ENCODE measurements around the gene OXA1L. TPM values are rescaled to one million over a fixed set of nuclear protein-coding genes. Genes with fewer than 3 reads are reported as not detected.

The OXA1L gene
- total and polyA plus RNA-seq, 2 of the 13 experiments (the other 11 are each of a cell fraction or from before 2014, with no cell fraction given): 230 to 589 TPM

- TF ChIP-seq AHDC1 (CRISPR knock-in tag; IDR thresholded peaks at IDR 0.05; ENCODE audit: borderline replicate concordance) (no peak), JUNB (CRISPR knock-in tag; IDR thresholded peaks at IDR 0.05; ENCODE audit: borderline replicate concordance) (0 out of 2 replicates have a peak, but pooled peaks have one; percentile 29), ZNF558 (CRISPR knock-in tag; IDR thresholded peaks at IDR 0.05; ENCODE audit: borderline replicate concordance) (0 out of 2 replicates have a peak, but pooled peaks have one; percentile 54), BRF2 (CRISPR knock-in tag; IDR thresholded peaks at IDR 0.05) (no peak), ZNF512B (CRISPR knock-in tag; IDR thresholded peaks at IDR 0.05; ENCODE audit: borderline replicate concordance) (0 out of 2 replicates have a peak, but pooled peaks have one; percentile 34), SMAD3 (CRISPR knock-in tag; IDR thresholded peaks at IDR 0.05) (0 out of 2 replicates have a peak, but pooled peaks have one; percentile 27), EP300 (IDR thresholded peaks at IDR 0.05; ENCODE audit: low read depth in 2 of 2, low read length in 2 of 2) (no peak), EP300 (CRISPR knock-in tag; IDR thresholded peaks at IDR 0.05; ENCODE audit: borderline replicate concordance) (0 out of 2 replicates have a peak, but pooled peaks have one; percentile 10), TFAP4 (IDR thresholded peaks at IDR 0.05; ENCODE audit: borderline replicate concordance, low read depth) (no peak), MAFG (CRISPR knock-in tag; IDR thresholded peaks at IDR 0.05) (0 out of 2 replicates have a peak, but pooled peaks have one; percentile 44), ZNF674 (CRISPR knock-in tag; IDR thresholded peaks at IDR 0.05; ENCODE audit: low read depth) (no peak), ZNF776 (CRISPR knock-in tag; IDR thresholded peaks at IDR 0.05) (0 out of 2 replicates have a peak, but pooled peaks have one; percentile 43), ZKSCAN5 (CRISPR knock-in tag; IDR thresholded peaks at IDR 0.05) (peak; percentile 79; the same call in 1 of the 2 replicates), GATAD2A (CRISPR knock-in tag; IDR thresholded peaks at IDR 0.05) (peak; percentile 49; the same call in 1 of the 2 replicates), PBX2 (CRISPR knock-in tag; IDR thresholded peaks at IDR 0.05) (no peak), RAD21 (CRISPR knock-in tag; IDR thresholded peaks at IDR 0.05) (no peak)
Measured at GRCh38 chr14:22814941-22815713, 48.6 kb downstream of the OXA1L start, which contains the start of gene SLC7A7 (continued).

Data from HepG2 (cell line).